ENCODE data around the gene FBXO24.

FBXO24 gene

DNA sequence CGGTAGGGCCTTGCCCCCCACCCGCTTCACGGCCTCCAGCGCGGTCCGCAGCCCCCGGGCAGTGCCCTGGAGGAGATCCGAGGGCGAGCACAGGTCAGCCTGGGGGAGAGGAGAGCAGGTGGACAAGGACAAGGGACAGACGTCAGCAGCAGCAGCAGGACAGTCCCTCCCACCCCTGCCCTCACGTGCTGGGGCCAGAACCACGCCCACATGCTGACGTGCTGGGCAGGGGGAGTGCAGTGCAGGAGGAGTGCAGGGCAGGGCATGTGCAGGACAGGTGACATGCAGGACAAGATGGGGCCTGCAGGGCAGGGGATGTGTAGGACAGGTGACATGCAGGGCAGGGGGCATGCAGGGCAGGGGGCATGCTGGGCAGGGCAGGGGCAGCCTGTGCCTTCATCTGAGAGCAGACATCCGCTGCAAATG lies 10.9 kb upstream of the FBXO24 start:
- no peak for DNase-seq

DNA sequence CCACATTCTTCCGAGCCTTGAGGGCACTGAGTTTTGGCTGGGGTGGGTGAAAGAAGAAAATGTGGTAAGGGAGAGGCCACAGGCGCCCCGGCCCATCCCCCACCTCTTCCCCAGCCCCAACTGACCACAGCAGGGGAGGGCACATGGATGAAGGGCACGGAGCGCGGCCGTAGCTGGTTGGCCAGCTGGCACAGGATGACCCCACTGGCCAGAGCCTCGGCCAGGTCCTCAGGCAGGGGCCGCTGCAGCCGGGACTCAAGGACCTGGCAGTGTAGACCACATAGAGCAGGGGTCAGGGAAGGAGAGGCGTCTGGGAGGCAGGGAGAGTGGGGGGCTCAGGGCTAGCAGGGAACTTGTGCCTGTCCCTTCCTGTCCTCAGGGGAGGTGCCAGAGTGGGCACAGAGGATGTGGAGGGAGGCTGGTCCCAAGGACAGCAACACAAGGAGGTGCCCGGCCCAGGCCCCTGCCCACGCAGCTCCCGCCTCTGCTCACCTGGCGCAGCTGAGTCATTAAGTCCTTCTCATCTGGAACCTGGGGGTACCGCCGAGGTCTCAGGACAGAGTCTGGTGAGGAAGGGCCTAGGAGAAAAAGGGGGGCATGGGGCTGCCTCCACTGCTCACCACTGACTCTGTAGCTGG lies 10.3 kb upstream of the FBXO24 start:
- no peak for DNase-seq

DNA sequence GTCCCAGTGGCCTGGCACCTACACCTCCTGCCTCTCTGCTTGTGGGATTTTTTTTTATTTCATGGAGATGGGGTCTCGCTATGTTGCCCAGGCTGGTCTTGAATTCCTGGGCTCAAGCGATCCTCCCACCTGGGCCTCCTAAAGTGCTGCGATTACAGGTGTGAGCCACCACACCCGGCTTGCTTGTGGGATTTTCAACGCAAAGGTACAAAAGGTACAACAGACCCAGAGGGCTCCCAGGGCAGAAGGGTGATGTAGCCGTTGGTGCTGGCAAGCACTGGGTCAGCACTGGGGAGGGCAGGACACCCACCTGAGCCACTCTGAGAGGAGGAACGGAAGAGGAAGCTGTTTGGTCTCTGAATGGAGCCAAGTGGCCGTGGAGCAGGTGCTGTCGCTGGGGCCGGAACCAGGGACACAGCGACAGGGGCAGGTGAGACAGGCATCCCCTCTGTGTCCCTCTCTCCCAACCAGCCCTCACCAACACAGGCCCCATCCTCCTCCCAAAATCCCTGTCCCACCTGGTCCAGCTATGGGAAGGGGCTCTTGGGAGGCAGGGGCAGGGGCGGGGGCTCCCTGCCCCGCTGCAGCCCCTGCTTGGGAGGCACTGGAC lies 9.6 kb upstream of the FBXO24 start:
- DNase-seq, result no peak

DNA sequence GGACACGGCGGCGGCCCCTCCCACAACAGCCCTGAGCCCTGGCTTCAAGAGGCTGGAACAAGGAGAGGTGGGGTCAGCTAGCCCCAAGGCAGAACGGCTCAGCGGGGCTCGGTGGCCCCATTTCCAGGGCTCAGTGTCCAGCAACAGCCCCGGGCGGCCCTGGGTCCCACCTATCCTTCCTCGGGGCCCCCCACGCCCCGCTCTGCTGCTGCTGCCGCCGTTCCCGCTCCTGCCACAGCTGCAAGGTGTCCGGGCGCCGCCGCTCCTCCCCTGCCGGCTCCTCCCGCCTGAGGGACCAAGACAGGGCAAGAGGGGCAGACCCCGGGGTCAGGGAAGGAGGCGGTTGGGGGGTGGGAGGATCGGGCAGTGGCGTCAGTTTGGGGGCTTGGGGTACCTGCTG lies 9.0 kb upstream of the FBXO24 start:
- DNase-seq, result no peak

DNA sequence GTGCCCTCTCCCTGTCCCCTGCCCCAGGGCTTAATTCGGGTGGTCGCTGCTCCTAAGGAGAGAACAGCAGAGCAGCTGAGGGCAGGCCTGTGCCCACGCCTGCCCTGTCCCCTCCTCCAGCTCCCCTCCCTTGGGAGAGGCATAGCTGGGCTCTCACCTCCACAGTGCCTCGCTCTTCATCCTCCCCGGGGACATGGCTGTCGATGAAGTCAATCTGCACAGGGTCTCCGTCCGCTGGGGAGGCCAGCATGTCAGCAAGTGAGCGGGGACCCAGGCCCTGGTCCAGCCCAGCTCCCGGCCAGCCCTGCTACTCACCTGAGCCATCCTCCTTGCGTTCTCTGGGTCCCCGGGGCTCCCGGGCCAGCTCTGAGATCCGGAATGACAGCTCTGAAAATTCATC lies 8.6 kb upstream of the FBXO24 start:
- DNase-seq, result no peak

DNA sequence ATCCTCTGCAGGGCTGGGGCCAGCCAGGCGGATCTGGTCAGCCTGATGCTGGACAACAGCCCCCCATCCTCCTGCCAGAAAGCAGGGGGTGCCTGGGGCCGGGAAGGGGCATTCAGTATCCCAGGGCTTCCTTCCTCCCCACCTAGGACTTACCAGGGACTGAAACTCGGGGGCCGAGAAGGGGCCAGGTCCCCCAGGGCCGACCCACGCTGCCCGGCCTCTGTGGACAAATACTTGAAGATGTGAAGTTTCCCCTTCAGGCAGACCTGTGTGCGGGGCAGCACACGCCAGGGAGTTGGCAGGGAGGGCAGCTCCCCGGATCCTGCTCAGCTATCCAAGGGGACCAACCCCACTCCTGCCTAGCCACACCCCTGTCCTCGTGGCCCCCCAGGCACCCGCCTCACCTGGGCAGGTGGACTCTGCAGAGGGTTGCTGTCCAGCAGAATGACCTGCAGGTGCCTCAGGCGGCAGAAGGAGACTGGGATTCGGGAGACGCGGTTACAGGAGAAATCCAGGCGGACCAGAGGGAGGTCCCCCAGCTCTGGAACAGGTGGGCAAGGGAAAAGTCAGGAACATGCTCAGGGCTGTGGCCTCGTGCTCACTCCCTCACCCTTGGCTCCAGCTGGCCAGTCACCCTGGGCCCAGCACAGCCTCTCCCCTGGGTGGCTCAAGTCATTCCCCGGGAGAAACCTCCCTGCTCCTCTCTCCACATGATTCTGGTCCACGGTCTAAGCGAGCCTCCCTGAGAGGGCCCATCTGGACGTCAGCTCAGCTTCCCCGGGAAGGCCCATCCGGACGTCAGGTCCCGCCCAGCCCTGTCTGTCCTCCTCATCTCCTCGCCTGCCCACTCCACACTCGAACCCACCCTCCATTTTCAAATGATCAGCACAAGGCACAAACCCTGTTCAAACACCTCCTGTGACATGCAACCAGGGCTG lies 7.6 kb upstream of the FBXO24 start:
- no peak for DNase-seq

DNA sequence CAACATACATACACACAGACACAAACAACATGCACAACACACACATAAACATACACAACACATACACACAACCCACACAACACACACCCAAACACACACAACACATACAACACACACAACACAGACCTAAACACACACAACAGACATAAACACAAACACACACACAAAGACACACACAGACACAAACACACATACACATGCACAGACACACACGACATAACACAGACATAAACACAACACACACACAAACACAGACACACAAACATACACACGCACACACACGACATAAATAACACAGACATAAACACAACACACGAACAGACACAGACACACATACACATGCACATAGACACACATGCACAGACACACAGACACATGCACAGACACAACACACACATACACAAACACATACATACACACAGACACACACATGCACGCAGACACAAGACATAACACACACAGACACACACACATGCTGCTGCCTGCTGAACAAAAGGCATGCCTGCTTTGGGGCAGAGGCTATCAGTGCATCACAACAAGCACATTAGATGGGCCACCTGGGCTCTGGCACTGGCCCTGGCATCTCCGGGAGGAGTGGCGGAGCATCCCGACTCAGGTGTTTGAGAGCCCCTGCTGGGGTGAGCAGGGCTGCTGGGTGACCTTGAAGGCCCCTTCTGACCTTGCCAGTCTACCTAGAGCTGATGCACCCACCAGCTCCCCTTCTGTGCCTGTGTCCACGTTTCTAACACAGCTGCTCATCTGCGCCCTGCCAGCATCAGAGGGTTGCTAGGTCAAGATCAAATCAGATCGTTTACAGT lies 5.5 kb upstream of the FBXO24 start:
- DNase-seq, result no peak

DNA sequence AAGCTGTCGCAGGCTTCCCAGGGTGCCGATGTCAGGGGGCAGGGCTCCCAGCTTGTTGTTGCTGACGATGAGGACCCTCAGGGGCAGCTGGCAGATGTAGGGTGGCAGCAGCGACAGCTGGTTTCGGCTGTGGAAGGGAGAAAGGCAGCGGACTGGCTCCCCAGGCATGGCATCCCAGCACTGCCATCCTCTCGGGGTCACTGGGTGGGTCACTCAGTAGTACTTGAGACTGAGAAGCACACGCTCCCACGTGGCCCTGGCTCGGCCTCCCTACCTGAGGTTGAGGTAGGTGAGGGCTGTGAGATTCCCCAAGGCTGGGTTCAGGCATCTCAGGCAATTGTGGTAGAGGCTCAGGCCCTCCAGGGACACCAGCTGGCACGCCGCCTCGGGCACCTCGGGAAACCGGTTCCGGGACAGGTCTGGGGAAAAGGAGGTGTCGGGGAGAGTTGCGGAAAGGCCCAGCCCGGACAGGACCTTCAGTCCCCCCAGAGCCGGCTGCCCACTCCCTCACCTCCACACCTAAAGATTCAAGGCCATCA lies 4.0 kb upstream of the FBXO24 start:
- DNase-seq, result no peak

DNA sequence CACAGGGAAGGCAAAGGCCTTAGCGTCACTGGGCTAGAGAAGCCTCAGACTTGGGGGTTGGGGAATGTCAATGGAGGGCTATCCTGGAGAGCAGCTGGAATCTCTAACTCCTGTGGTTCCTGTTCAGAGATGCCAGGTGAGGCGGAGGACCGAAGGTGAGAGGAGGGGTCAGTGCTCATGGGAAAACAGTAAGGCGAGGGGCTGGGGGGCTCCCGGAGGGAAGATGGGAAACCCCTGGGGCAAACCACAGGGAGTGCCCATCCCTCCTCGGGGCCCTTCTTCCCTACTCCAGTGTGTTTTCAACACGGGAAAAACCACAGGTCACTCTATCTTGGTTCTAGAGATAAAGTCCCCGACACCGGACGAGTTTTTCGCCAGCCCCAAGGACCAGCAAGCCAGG lies 3.5 kb upstream of the FBXO24 start:
- DNase-seq, result no peak

DNA sequence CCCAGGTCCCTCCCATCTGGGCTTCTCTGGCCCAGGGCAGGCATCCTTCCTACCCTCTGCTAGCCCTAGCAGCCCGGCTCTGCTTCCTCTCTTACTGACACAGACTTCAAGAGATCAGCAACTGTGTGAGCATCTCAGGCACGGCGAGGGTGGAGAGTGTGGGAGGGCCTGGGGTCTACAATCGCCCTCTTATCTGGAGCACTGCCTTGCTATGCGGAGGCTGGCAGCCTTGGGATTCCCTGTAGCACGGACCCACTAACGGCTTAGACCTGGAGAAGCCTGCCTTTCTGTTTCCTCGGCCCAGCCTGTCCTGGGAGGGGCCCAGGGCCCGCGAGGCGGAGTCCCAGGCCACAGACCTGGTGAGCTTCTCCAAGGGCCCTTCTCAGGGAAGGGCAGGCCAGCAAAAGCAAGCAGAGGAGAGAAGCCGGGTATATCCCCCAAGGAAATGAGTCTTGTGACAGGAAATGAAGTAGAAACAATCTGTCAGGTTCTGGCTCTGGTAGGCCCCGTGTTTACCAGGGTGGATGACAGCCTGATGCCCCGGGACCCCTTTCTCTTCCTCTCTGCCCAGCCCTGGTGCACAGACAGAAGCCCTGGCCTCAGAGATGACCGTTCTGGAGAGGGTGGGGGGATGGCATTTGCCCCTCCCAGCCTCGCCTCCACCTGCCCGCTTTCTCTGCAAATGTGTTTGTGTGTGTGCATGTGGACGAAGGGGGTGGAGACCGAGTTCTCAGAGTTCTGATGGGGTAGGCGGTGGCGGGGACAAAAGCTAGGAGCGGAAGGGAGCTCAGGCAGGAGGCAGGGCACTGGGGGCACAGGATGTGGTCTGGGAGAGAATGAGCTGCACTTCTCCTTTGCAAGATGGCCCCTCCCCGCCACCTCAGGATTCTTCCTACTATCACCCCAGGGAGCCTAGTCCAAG lies 2.7 kb upstream of the FBXO24 start:
- no peak for DNase-seq

DNA sequence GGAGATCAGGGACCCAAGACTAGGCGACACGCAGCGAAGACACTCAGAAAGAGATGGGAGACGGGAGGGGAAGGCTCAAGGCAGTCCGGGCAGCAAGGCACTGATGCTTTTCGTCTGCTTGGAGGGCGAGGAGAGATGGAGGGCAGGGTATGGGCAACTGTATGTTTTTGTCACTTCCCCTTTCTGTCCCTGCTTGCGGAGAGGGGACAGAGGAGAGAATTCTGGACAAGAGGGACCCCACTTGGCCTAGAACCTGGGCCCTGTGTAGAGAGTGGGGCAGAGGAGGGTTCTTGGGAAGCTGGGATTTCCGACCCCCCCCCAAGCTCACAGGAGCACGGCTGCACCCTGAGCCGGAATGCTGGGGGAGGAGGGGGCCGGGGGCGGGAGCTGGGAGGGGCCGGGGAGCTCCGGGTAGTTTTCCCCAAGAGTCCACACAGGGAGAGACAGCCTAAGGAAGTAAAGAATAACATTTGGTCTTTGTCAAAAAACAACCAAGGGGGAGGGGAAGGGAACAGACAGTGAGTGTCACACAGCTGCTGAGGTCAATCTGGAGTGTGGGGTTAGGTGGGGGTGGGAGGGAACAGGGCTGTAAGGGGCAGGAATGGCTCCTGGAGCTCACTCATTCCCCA lies 2.0 kb upstream of the FBXO24 start:
- no peak for DNase-seq

DNA sequence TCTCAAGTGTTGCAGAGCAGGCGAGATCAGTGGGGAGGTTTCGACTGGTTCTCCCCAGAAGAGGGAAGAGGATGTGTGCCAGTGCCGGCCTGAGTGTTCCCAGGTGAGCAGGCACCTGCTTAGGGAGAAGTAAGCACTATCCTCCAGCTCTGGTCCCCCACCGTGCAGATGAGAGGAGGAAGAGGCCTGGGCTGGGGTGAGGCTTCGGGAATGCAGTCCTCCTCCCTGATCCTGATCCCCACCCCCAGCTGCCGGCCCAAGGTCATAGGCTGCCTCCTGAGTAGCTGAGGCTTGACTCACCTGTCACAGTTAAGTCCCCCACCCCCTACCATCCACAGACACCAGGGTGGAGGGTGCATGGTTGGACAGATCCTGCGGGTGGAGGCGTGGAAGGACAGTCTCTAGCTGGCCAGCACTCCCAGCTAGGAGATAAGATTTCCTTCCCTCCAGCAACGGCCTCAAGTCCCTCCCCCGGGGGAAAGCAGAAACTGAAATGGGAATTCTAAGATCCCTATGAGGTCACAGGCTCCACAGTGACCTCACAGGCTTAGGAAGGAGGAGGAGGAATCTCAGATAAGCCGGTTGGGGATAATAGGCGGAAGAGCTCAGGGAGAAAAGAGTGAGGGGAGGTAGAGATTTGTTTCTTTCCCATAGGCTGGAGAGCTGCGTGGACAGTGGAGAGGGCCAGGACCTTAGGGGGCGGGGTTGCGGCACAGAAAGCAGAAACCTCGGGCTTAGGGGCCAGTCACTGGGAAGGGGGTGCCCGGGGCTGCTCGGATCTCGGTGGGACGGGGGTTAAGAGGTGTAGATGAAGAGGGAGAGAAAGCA lies 1.2 kb upstream of the FBXO24 start:
- DNase-seq, result peak; percentile 52 to 73 (median 55)

DNA sequence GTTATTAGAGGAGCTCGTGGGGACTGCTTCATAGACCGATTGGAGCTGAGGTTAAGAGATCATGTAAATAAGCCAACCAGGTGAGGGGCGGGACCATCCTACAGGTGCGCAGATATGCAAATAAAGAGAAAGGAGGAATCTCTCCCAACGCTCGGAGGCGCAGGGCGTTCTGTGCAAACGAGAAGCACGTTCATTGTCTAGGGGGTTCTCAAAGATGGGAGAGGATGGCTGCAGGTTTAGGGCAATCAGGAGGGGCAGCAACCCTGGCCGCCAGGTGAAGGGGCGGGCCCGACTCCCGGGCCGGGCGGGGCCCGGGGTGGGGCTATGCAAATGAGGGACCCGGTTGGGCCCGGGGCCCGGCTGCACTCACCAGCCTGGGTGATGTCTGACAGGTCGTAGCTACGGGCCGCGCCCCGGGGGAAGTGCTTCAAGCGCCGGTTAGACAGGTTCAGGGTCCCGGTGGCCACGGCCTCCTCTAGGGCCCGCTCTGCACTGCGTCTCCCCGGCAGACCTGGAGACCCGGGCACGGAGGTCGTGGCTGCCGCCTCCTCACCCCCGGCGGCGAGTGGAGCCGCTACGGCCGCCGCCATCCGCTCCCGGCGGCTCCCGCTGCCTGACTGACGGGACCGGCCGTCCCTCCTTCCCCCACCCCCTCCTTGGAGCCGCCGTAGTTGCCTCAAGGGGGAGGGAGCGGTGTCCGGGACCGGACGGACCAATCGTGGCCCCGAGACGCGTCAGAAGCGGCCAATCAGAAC lies 440 bp upstream of the FBXO24 start, which contains the start of gene LRCH4:
Gene LRCH4 (minus strand): TSS at position 619 of the 755 bp plus-strand sequence. CDS start 29 bp downstream, at position 590.
- peak; percentile 77 to 82 (median 77) for DNase-seq

DNA sequence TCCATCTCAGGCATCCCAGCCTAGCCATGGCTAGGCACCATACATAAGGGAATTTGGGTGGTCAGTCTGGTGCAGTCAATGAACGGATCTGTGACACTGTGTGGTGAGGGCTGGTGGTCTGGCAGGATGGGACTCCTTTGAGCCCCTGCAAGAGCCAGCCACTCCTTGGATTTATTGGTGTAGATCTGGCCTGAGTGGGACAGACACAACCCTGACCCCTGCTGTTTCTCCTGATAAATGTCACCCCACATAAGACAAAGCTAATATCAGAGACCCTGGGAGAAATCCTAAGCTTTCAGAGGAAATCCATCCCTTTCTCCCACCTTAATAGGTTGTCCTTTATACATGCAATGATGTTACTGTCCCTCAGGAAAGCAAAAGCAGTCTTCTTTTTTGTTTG lies 2.3 kb downstream of the FBXO24 start:
- no peak for DNase-seq

DNA sequence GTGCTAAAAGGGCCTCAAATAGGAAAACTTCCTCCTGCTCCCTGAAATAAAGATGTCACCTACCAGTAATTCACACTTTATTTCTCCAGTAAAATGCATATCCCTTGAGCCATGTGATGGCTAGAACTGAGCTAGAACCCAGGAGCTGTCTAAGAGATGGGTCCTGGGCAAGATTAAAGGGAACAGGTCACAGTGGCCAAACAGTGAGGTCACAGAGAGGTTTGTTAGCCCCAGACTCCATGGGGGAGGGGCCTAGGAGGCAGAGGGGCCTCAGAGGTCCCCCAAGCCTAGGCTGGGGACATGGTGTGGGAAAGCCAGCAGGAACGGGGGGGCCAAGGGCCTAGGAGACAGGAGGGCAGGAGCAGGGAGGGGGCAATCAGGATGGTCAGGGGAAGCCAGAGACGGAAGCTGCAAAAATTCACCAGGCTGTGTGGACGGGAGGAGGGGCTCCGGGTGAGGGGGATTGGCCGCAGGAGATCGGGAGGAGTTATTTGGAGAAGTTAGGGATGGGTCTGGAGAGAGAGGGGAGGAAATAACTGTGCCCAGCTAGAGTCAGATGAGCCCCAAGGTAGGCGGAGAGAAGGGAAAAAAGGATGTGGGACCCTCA lies 3.3 kb downstream of the FBXO24 start:
- no peak for DNase-seq

DNA sequence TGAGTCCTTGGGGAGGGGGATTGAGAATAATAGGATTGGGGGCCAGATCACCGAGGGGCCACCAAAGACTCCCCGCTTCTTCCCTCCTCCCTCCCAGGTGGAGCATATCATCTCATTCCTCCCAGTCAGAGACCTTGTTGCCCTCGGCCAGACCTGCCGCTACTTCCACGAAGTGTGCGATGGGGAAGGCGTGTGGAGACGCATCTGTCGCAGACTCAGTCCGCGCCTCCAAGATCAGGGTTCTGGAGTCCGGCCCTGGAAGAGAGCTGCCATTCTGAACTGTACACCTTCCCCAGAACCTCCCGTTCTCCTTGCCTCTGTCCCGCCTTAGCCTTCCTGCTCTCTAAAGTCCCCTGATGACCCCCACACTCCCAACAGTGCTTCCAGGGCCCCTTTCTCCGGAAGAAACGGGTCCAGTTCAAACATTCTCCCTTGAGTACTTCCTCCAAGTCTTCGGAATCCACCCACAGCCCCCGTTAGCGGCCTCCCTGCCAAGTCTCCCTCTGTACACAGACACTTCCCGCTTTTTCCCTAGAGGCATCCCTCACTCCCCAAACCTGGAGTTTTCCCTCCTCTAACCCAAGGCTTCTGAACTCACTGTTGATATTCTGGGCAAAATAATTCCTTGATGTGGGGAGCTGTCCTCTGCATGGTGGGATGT lies 4.1 kb downstream of the FBXO24 start:
- no peak for DNase-seq

DNA sequence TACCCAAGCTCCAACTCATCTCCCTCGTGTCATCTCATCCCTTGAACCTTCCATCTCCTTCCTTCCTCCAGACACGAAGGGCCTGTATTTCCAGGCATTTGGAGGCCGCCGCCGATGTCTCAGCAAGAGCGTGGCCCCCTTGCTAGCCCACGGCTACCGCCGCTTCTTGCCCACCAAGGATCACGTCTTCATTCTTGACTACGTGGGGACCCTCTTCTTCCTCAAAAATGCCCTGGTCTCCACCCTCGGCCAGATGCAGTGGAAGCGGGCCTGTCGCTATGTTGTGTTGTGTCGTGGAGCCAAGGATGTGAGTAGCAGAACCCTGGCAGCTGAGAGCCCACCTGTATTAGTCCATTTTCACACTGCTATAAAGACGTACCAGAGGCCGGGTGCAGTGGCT lies 5.5 kb downstream of the FBXO24 start:
- DNase-seq, result no peak

DNA sequence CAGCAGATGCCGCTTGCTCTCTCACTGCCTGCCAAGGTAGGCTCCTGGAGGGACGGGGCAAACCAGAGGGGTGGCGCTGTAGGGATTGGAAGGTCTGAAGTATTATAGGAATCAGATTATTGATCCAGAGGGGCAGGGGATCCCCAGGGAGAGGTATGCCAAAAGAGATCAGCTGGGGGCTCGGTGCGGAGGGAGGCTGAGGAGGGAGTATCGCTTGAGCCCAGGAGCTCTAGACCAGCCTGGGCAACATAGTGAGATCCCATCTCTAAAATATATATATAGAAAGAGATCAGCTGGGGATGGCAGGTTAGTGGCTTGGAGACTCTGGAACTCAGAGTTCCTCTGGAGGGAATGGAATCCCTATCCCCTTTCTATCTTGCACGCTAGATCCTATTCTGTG lies 9.1 kb downstream of the FBXO24 start:
- DNase-seq, result no peak

All from NCI-H1417 (cell line).